Glutamatergic neuron (in vitro differentiated cells): ENCODE results near the gene SPATA21. TPM values are rescaled to one million over a fixed set of nuclear protein-coding genes. Genes with fewer than 3 reads are reported as not detected.

Experiments
- DNase-seq: peaks from one replicate; pipeline ENCODE4 v3.0.0; 2022
- H3K27ac Mint-ChIP-seq: one replicate; pipeline ENCODE4 v1.8.0; 2020; ENCODE audit warnings: mild to moderate bottlenecking, mixed read lengths, inconsistent platforms; ENCODE audit not compliant: unreplicated experiment
- H3K27me3 Mint-ChIP-seq: one replicate; pipeline ENCODE4 v1.8.0; 2020; ENCODE audit warnings: mild to moderate bottlenecking, moderate library complexity, mixed read lengths, inconsistent platforms; ENCODE audit not compliant: unreplicated experiment
- H3K36me3 Mint-ChIP-seq: one replicate; pipeline ENCODE4 v1.8.0; 2020; ENCODE audit warnings: mild to moderate bottlenecking, mixed read lengths, inconsistent platforms; ENCODE audit not compliant: unreplicated experiment
- H3K4me1 Mint-ChIP-seq: one replicate; pipeline ENCODE4 v1.8.0; 2020; ENCODE audit warnings: mild to moderate bottlenecking, low read depth, mixed read lengths, inconsistent platforms; ENCODE audit not compliant: unreplicated experiment
- H3K4me3 Mint-ChIP-seq: one replicate; pipeline ENCODE4 v1.8.0; 2020; ENCODE audit warnings: mild to moderate bottlenecking, mixed read lengths, inconsistent platforms; ENCODE audit not compliant: unreplicated experiment
- H3K9me3 Mint-ChIP-seq: one replicate; pipeline ENCODE4 v1.8.0; 2020; ENCODE audit warnings: mild to moderate bottlenecking, moderate library complexity, mixed read lengths, inconsistent platforms; ENCODE audit not compliant: unreplicated experiment
- total RNA-seq: library from RNA; stranded (reverse); fragmentation: NEBNext Ultra II Directional; extraction: Animal tissue kit (Norgen Biotek cat#: 25700); gene quantifications from one replicate; pipeline ENCODE4 v1.2.1, GENCODE V29; 2021; ENCODE audit not compliant: unreplicated experiment
- TF ChIP-seq, protein P1 (sequence below): fragments of 200-600 bp; sonication (generic); IDR thresholded peaks from one replicate; pipeline ENCODE4 v1.5.0; 2021; ENCODE audit not compliant: partially characterized antibody, unreplicated experiment

The SPATA21 gene
- total RNA-seq, 1 donor from 2014 or later = not detected

DNA sequence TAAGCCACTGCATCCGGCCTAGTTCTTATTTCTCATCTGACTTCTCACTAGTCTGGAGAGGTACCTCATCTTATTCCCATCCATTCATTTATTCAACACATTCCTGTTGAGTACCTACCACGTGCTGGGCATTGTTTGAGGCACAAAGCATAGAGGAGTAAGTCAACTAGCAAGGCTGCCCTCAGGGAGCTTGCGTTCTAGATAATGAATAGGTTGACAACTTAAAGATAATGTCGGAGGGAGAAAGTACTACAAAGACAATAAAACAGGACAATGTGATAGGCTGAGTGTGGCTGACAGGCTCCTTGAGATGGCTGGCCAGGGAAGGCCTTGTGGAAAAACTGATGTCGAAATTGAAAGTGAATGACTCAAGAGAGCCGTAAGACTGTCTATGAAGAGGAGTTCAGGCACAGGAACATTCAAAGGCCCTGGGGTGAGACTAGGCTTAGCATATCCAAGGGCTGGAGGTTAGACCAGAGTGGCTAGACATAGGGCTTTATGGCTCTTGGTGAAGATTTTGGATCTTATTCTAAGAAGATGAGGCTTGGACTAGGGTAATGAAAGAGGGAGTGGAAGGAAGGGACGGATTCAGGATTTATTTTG lies 18.3 kb downstream of the SPATA21 start:
- TF ChIP-seq, protein P1, sequence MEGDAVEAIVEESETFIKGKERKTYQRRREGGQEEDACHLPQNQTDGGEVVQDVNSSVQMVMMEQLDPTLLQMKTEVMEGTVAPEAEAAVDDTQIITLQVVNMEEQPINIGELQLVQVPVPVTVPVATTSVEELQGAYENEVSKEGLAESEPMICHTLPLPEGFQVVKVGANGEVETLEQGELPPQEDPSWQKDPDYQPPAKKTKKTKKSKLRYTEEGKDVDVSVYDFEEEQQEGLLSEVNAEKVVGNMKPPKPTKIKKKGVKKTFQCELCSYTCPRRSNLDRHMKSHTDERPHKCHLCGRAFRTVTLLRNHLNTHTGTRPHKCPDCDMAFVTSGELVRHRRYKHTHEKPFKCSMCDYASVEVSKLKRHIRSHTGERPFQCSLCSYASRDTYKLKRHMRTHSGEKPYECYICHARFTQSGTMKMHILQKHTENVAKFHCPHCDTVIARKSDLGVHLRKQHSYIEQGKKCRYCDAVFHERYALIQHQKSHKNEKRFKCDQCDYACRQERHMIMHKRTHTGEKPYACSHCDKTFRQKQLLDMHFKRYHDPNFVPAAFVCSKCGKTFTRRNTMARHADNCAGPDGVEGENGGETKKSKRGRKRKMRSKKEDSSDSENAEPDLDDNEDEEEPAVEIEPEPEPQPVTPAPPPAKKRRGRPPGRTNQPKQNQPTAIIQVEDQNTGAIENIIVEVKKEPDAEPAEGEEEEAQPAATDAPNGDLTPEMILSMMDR = no peak
- H3K4me1 Mint-ChIP-seq = no peaks in the 10 kb centered on the region
- no peak for DNase-seq
- H3K27me3 Mint-ChIP-seq = peaks cover 4% of the 10 kb centered on the region
- no peaks in the 10 kb centered on the region for H3K36me3 Mint-ChIP-seq
- H3K9me3 Mint-ChIP-seq = peaks cover 5% of the 10 kb centered on the region
- no peak overlapping the region for H3K4me3 Mint-ChIP-seq
- H3K27ac Mint-ChIP-seq = no peak overlapping the region

DNA sequence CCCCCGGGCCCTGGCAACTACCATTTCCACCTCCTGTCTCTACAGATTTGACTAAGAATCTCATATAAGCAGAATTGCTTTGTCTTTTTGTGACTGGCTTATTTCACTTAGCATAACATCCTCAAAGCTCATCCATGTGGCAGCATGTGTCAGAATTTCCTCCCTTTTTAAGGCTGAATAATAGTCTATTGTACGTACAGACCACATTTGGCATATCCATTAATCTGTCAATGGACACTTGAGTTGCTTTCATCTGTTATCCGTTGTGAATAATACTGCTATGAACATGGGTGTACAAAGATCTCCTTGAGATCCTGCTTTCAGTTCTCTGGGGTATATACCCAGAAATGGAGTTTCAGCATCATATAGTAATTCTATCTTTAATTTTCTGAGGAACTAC lies 24.0 kb downstream of the SPATA21 start:
- no peaks in the 10 kb centered on the region for H3K4me1 Mint-ChIP-seq
- H3K27me3 Mint-ChIP-seq = peaks cover 4% of the 10 kb centered on the region
- no peak overlapping the region for H3K4me3 Mint-ChIP-seq
- peaks cover 6% of the 10 kb centered on the region for H3K9me3 Mint-ChIP-seq
- H3K27ac Mint-ChIP-seq = no peak overlapping the region
- TF ChIP-seq, protein P1 = no peak
- H3K36me3 Mint-ChIP-seq = no peaks in the 10 kb centered on the region
- no peak for DNase-seq

DNA sequence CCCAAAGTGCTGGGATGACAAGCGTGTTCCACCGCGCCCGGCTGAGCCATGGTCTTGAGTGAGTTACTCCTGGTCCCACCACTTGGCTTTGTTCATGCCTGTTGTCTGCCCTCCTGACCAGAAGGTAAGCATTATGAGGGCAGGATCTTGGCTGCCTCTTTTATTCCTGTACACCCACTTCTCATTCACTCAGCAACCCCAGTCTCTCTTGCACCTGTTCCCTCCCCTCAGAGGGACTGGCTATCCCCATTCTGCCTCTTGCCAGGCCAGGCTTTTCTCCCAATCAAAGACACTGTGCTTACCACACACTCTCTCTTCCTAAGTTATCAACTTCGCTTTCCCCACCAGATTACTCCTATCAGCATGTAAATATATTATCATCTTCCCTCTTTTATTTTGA lies 26.4 kb downstream of the SPATA21 start:
- no peak overlapping the region for H3K27ac Mint-ChIP-seq
- H3K36me3 Mint-ChIP-seq = no peaks in the 10 kb centered on the region
- peaks cover 2% of the 10 kb centered on the region for H3K27me3 Mint-ChIP-seq
- TF ChIP-seq, protein P1 = no peak
- H3K4me3 Mint-ChIP-seq = no peak overlapping the region
- H3K4me1 Mint-ChIP-seq = no peaks in the 10 kb centered on the region
- peaks cover 5% of the 10 kb centered on the region for H3K9me3 Mint-ChIP-seq
- DNase-seq = no peak

DNA sequence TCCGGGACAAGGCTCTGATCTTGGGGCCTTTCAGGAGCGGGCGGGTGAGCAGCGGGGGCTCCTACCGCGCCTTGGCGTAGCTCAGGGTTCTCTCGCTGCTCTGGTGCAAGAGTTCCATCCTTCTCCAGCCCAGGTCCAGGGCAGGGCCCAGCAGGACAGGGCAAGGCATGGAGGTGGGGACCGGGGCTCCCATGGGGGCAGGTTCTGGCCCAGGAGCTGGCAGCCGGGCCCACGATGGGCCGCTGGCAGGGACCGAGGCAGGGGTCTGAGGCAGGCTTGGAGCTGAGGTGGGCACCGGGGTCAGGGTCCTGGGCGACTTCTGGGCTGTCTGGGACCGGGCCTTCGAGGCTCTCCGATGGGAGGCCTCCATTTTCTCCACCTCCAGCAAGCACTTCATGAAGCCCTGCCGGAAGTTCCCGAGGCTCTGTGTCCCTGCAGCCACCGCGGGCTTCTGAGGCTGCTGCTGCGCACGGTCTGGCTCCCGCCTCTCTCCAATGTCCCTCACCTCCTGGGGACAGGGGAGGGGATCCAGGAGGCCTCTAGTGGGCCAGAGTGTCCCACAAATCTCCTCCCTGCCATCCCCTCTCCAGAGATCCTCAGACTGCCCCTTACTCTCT lies 27.6 kb downstream of the SPATA21 start:
- Mint-ChIP-seq H3K4me1 (no peaks in the 10 kb centered on the region), H3K36me3 (no peaks in the 10 kb centered on the region), H3K4me3 (no peak overlapping the region), H3K27me3 (peaks cover 2% of the 10 kb centered on the region), H3K9me3 (peaks cover 7% of the 10 kb centered on the region), H3K27ac (no peak overlapping the region)
- DNase-seq = no peak
- TF ChIP-seq, protein P1 = no peak

DNA sequence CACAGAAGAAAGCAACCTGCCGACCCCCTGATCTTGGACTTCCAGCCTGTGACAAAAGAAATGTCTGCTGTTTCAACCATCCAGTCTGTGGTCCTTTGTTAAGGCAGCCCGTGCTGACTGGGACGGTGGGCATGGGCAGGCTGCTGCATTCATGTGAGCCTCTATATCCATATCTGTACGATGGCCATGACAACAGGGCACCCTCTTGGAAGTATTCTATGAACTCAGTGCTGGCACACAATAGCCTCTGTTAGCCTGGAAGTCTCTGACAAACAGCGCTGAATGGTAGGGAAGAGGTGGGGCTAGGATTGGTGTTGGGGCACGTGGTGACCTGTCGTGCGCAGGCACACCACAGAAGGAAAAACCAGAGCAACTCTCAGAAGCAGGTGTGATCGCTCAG lies 30.4 kb downstream of the SPATA21 start:
- H3K9me3 Mint-ChIP-seq = peaks cover 2% of the 10 kb centered on the region
- no peak overlapping the region for H3K27ac Mint-ChIP-seq
- H3K4me1 Mint-ChIP-seq = no peaks in the 10 kb centered on the region
- DNase-seq = no peak
- peaks cover 2% of the 10 kb centered on the region for H3K27me3 Mint-ChIP-seq
- H3K4me3 Mint-ChIP-seq = no peak overlapping the region
- TF ChIP-seq, protein P1 = no peak
- H3K36me3 Mint-ChIP-seq = no peaks in the 10 kb centered on the region
